Liver (tissue), 9 donors: ENCODE measurements around the gene FNDC7. TPM values are rescaled to one million over a fixed set of nuclear protein-coding genes. Genes with fewer than 3 reads are reported as not detected.

Experiments used
- DNase-seq: peaks from one replicate; pipeline ENCODE4 v3.0.0-alpha.2; 2017; ENCODE audit warnings: low spot score
- H3K27ac ChIP-seq, 2 donors: one replicate each; pipeline ENCODE4 v1.7.0; 2013; ENCODE audit warnings: inconsistent platforms in 2 of 2, low read length in 2 of 2, control low read depth in 1 of 2, low read depth in 1 of 2, mild to moderate bottlenecking in 1 of 2
- H3K27me3 ChIP-seq, 4 donors: one replicate each; pipeline versions ENCODE4 v1.6.1 to v1.7.0; 2013; ENCODE audit warnings: low read length in 3 of 4, inconsistent platforms in 1 of 4, mild to moderate bottlenecking in 1 of 4, moderate library complexity in 1 of 4; ENCODE audit not compliant: control insufficient read depth in 4 of 4, insufficient read depth in 4 of 4
- H3K36me3 ChIP-seq, 4 donors: one replicate each; pipeline versions ENCODE4 v1.6.1 to v1.7.0; 2013; ENCODE audit warnings: low read length in 3 of 4, mild to moderate bottlenecking in 3 of 4, low read depth in 1 of 4, moderate library complexity in 1 of 4; ENCODE audit not compliant: control insufficient read depth in 4 of 4, insufficient read depth in 3 of 4
- H3K4me1 ChIP-seq, 4 donors: one replicate each; pipeline versions ENCODE4 v1.6.1 to v1.7.0; 2013; ENCODE audit warnings: low read length in 3 of 4, mild to moderate bottlenecking in 3 of 4, moderate library complexity in 1 of 4; ENCODE audit not compliant: control insufficient read depth in 4 of 4, insufficient read depth in 4 of 4
- H3K4me3 ChIP-seq, 3 donors: one replicate each; pipeline versions ENCODE4 v1.6.1 to v1.7.0; 2013; ENCODE audit warnings: low read length in 3 of 3, control low read depth in 1 of 3, low read depth in 1 of 3, mild to moderate bottlenecking in 1 of 3
- H3K9ac ChIP-seq, 2 donors: one replicate each; pipeline ENCODE4 v1.7.0; 2013; ENCODE audit warnings: low read length in 2 of 2, mild to moderate bottlenecking in 2 of 2, moderate library complexity in 2 of 2, control low read depth in 1 of 2, low read depth in 1 of 2
- H3K9me3 ChIP-seq, 4 donors: one replicate each; pipeline versions ENCODE4 v1.6.1 to v1.7.0; 2013; ENCODE audit warnings: low read length in 3 of 4; ENCODE audit not compliant: control insufficient read depth in 4 of 4
- EGR1 ChIP-seq, 2 donors: IDR thresholded peaks; 2 replicates each; pipeline ENCODE4 v1.6.1; 2016 to 2018; ENCODE audit warnings: antibody characterized with exemption in 2 of 2, low read depth in 2 of 2
- FOXA1 ChIP-seq: IDR thresholded peaks from 2 replicates; pipeline ENCODE4 v1.6.1; 2016; ENCODE audit warnings: antibody characterized with exemption
- HNF4A ChIP-seq, 2 donors: conservative IDR thresholded peaks; 2 replicates each; pipeline ENCODE4 v1.6.1; 2016; ENCODE audit warnings: antibody characterized with exemption in 2 of 2, mild to moderate bottlenecking in 2 of 2
- HNF4G ChIP-seq: IDR thresholded peaks from 2 replicates; pipeline ENCODE4 v1.6.1; 2016; ENCODE audit warnings: antibody characterized with exemption
- JUND ChIP-seq, 2 donors: IDR thresholded peaks; 2 replicates each; pipeline ENCODE4 v1.6.1; 2016; ENCODE audit warnings: antibody characterized with exemption in 2 of 2
- NR2F2 ChIP-seq: IDR thresholded peaks from 2 replicates; pipeline ENCODE4 v1.6.1; 2016; ENCODE audit warnings: antibody characterized with exemption
- RAD21 ChIP-seq, 2 donors: IDR thresholded peaks; 2 replicates each; pipeline ENCODE4 v1.6.1; 2016; ENCODE audit warnings: antibody characterized with exemption in 2 of 2, mild to moderate bottlenecking in 2 of 2
- RXRA ChIP-seq, 2 donors: IDR thresholded peaks; 2 replicates each; pipeline ENCODE4 v1.6.1; 2017 to 2018; ENCODE audit warnings: antibody characterized with exemption in 2 of 2, mild to moderate bottlenecking in 1 of 2
- TAF1 ChIP-seq: conservative IDR thresholded peaks from 2 replicates; pipeline ENCODE4 v1.6.1; 2016; ENCODE audit warnings: antibody characterized with exemption, mild to moderate bottlenecking
- YY1 ChIP-seq: IDR thresholded peaks from 2 replicates; pipeline ENCODE4 v1.6.1; 2016; ENCODE audit warnings: antibody characterized with exemption, mild to moderate bottlenecking
- WGBS: extraction: QIAGEN DNeasy Blood & Tissue Kit; methylation state at CpG from one replicate; pipeline ENCODE4 v1.1.7; 2013; 5-methylcytosine and 5-hydroxymethylcytosine counted together
- polyA plus RNA-seq, 2 donors: library from polyadenylated mRNA; stranded (reverse) in 1 of 2; unstranded in 1 of 2; fragments of 200-250 nt in 1 of 2; fragments of >200 nt in 1 of 2; fragmentation: Nextera tagmentation in 1 of 2; extraction: Ambion mirVana in 1 of 2; gene quantifications; one replicate each; pipeline versions ENCODE4 v1.2.1 to v1.2.3, GENCODE V29; 2013 to 2015
- total RNA-seq, 2 donors: library from RNA; depleted of rRNA; stranded (reverse); fragments of >200 nt; gene quantifications; one replicate each; pipeline ENCODE4 v1.2.3, GENCODE V29; 2014
- TF ChIP-seq, protein P1 (sequence below): fragments of 150-350 bp; IDR thresholded peaks from 2 replicates; pipeline ENCODE4 v1.5.1; 2017; ENCODE audit warnings: improper control_type of control experiment, low read depth, low read length; ENCODE audit not compliant: missing input control
- TF ChIP-seq, protein P2 (sequence below): IDR thresholded peaks from 2 replicates; pipeline ENCODE4 v1.6.1; 2016; ENCODE audit warnings: antibody characterized with exemption, mild to moderate bottlenecking
- TF ChIP-seq, protein P3 (sequence below): IDR thresholded peaks from 2 replicates; pipeline ENCODE4 v1.6.1; 2016; ENCODE audit warnings: antibody characterized with exemption
- TF ChIP-seq, protein P4 (sequence below): IDR thresholded peaks from 2 replicates; pipeline ENCODE4 v1.6.1; 2016; ENCODE audit warnings: antibody characterized with exemption
- donor health status: healthy.
- donor health status: healthy.
- donor health status: healthy.
- donor health status: healthy.
- donor health status: healthy.

FNDC7 gene
- total and polyA plus RNA-seq, 4 donors = not detected

DNA sequence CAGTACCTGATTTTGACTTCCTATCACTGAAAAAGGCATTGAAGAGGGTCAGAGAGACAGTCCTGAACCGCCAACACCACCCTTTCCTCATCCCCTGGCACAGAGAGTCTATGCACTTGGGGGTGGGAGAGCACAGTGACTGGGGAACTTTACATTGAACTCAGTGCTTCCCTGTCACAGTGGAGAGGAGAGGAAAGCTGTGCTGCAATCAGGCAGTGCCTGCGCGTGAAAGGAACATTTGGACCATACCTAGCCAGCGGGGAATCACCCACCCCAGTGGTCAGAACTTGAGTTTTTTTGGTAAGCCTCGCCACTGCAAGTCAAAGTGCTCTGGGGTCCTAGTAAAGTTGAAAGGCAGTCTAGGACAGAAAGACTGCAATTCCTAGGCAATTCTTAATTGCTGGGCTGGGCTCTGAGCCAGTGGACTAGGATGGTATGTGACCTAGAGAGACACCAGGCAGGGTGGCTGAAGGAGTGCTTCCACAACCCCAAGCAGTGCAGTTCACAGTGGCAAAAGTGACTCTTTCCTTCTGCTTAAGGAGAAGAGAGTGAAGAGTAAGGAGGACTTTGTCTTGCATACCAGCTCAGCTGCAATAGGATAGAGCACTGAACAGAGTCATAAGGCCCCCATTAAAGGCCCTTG is 42.5 kb upstream of the FNDC7 start:
- 88% methylated on average over 5 of the region's 5 CpGs for WGBS
- no peak for TF ChIP-seq NR2F2
- no peak for TF ChIP-seq FOXA1
- TF ChIP-seq, protein P1, sequence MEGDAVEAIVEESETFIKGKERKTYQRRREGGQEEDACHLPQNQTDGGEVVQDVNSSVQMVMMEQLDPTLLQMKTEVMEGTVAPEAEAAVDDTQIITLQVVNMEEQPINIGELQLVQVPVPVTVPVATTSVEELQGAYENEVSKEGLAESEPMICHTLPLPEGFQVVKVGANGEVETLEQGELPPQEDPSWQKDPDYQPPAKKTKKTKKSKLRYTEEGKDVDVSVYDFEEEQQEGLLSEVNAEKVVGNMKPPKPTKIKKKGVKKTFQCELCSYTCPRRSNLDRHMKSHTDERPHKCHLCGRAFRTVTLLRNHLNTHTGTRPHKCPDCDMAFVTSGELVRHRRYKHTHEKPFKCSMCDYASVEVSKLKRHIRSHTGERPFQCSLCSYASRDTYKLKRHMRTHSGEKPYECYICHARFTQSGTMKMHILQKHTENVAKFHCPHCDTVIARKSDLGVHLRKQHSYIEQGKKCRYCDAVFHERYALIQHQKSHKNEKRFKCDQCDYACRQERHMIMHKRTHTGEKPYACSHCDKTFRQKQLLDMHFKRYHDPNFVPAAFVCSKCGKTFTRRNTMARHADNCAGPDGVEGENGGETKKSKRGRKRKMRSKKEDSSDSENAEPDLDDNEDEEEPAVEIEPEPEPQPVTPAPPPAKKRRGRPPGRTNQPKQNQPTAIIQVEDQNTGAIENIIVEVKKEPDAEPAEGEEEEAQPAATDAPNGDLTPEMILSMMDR = no peak
- no peak for TF ChIP-seq TAF1
- no peak for TF ChIP-seq HNF4A (conservative IDR thresholded peaks at IDR 0.05)
- TF ChIP-seq RXRA (IDR thresholded peaks at IDR 0.05) = no peak
- no peak for TF ChIP-seq HNF4G
- TF ChIP-seq JUND (IDR thresholded peaks at IDR 0.05) = no peak
- TF ChIP-seq EGR1 (IDR thresholded peaks at IDR 0.05; ENCODE audit: low read depth in 2 of 2) = no peak
- TF ChIP-seq, protein P2, sequence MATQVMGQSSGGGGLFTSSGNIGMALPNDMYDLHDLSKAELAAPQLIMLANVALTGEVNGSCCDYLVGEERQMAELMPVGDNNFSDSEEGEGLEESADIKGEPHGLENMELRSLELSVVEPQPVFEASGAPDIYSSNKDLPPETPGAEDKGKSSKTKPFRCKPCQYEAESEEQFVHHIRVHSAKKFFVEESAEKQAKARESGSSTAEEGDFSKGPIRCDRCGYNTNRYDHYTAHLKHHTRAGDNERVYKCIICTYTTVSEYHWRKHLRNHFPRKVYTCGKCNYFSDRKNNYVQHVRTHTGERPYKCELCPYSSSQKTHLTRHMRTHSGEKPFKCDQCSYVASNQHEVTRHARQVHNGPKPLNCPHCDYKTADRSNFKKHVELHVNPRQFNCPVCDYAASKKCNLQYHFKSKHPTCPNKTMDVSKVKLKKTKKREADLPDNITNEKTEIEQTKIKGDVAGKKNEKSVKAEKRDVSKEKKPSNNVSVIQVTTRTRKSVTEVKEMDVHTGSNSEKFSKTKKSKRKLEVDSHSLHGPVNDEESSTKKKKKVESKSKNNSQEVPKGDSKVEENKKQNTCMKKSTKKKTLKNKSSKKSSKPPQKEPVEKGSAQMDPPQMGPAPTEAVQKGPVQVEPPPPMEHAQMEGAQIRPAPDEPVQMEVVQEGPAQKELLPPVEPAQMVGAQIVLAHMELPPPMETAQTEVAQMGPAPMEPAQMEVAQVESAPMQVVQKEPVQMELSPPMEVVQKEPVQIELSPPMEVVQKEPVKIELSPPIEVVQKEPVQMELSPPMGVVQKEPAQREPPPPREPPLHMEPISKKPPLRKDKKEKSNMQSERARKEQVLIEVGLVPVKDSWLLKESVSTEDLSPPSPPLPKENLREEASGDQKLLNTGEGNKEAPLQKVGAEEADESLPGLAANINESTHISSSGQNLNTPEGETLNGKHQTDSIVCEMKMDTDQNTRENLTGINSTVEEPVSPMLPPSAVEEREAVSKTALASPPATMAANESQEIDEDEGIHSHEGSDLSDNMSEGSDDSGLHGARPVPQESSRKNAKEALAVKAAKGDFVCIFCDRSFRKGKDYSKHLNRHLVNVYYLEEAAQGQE = no peak
- TF ChIP-seq, protein P3, sequence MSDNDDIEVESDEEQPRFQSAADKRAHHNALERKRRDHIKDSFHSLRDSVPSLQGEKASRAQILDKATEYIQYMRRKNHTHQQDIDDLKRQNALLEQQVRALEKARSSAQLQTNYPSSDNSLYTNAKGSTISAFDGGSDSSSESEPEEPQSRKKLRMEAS = no peak
- TF ChIP-seq, protein P4, sequence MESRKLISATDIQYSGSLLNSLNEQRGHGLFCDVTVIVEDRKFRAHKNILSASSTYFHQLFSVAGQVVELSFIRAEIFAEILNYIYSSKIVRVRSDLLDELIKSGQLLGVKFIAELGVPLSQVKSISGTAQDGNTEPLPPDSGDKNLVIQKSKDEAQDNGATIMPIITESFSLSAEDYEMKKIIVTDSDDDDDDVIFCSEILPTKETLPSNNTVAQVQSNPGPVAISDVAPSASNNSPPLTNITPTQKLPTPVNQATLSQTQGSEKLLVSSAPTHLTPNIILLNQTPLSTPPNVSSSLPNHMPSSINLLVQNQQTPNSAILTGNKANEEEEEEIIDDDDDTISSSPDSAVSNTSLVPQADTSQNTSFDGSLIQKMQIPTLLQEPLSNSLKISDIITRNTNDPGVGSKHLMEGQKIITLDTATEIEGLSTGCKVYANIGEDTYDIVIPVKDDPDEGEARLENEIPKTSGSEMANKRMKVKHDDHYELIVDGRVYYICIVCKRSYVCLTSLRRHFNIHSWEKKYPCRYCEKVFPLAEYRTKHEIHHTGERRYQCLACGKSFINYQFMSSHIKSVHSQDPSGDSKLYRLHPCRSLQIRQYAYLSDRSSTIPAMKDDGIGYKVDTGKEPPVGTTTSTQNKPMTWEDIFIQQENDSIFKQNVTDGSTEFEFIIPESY = no peak
- no peak for TF ChIP-seq YY1
- Histone ChIP-seq H3K4me1 (no peaks in the 10 kb centered on the region), H3K9ac (no peak overlapping the region), H3K27me3 (no peaks in the 10 kb centered on the region), H3K4me3 (no peak overlapping the region), H3K9me3 (no peaks in the 10 kb centered on the region), H3K36me3 (no peaks in the 10 kb centered on the region), H3K27ac (no peak overlapping the region)
- no peak for DNase-seq

DNA sequence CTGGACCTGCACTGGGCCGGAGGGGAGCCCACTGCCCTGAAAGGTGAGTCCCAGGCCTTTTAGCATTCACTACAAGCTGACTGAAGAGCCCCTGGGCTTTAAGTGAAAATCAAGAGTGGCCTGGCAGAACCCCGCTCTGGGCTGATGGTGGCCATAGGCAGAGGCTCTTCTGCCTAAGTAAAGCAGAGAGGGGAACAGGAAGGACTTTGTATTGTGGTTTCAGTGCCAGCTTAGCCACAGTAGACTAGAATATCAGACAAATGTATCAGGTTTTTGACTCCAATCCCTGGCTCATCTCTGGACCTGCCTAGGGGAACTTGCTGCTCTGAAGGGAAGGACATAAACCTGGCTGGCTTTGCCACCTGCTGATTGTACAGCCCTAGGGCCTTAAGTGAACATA is 41.6 kb upstream of the FNDC7 start:
- Histone ChIP-seq H3K4me3 (no peak overlapping the region), H3K4me1 (no peaks in the 10 kb centered on the region), H3K36me3 (no peaks in the 10 kb centered on the region), H3K9ac (no peak overlapping the region), H3K27me3 (no peaks in the 10 kb centered on the region), H3K9me3 (no peaks in the 10 kb centered on the region), H3K27ac (no peak overlapping the region)
- 90% methylated on average over 2 of the region's 2 CpGs for WGBS
- TF ChIP-seq RAD21 (IDR thresholded peaks at IDR 0.05) (no peak), HNF4A (conservative IDR thresholded peaks at IDR 0.05) (no peak), EGR1 (IDR thresholded peaks at IDR 0.05; ENCODE audit: low read depth in 2 of 2) (no peak)
- no peak for DNase-seq
